ENCODE results near the gene RUNX2.

The RUNX2 gene

GRCh38 chr6:45643126-45643525 lies 315.0 kb downstream of the RUNX2 start:
- DNase-seq (ENCODE audit: low read depth in 2 of 2), result no peak

- no peak for DNase-seq (ENCODE audit: low read depth in 2 of 2)
These were observed 316.6 kb downstream of the RUNX2 start for GRCh38 chr6:45644720-45645119.

GRCh38 chr6:45645302-45645701 lies 317.2 kb downstream of the RUNX2 start:
- no peak for DNase-seq (ENCODE audit: low read depth in 2 of 2)

DNA sequence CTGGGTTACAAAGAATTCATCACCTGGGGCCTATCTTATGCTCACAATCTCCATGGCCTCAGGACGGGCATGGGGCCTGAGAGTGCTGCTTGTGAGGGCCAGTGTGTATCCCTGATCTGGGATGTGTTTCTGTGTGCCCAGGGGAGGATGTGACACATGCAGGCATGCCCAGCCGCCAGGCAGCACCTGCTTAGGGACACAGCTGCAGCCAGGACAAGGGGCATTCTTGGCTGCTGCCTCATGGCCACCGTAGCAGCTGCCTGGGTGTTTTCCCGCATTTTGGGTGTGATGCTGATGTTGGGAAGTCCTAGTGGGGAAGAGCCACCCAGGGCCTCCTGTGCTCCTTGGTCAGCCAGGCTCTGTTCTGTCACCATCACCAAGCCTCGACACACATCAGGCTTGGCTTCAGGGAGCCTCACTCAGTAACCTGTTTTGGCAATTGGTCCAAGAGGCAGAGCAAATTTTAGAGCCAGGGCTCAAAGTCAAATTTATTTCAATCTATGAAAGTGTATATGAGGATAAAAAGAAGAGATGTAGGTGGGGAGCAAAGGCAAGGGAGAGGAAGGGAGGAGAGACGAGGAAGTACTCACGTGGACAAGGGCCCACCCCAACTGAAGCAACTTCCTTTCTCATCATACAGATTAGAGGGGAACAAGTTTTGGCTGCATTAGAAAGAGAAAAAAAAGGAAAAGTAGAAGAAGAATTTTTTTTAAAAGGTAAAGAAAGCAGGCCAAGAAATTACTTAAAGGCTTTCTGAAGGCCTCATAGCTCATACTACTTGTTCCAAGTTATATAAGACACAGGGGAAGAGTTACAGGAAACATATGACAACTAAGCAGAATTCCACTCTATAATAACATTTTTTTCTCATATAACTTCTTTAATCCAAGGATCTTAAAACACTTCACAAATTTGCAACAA lies 319.5 kb downstream of the RUNX2 start:
- DNase-seq (ENCODE audit: low read depth in 2 of 2), result no peak

- no peak for DNase-seq (ENCODE audit: low read depth in 2 of 2)
These were observed 320.1 kb downstream of the RUNX2 start for GRCh38 chr6:45648262-45648620.

- DNase-seq (ENCODE audit: low read depth in 2 of 2), result no peak
These were observed 322.5 kb downstream of the RUNX2 start for GRCh38 chr6:45650524-45651135.

- DNase-seq (ENCODE audit: low read depth in 2 of 2), result no peak
These were observed 323.2 kb downstream of the RUNX2 start for GRCh38 chr6:45651301-45651700.

DNA sequence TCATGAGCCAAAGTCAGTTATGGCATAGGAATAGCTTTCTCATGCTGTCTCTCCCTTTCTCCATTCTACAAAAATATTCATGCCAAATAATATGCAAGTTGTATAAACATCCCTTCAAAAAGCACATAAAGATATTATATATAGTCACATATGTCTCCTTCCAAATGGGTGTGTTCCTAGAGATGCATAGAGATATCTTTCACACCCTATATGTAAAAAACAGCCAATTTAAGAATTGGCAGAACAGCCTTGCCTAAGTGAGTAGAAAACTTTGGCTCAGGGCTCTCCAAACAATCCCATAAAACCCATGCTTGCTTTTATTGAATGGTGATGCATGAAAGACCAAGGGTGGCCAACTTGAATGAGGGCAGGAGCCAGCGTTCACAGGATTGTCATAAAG lies 324.3 kb downstream of the RUNX2 start:
- no peak for DNase-seq (ENCODE audit: low read depth in 2 of 2)

DNA sequence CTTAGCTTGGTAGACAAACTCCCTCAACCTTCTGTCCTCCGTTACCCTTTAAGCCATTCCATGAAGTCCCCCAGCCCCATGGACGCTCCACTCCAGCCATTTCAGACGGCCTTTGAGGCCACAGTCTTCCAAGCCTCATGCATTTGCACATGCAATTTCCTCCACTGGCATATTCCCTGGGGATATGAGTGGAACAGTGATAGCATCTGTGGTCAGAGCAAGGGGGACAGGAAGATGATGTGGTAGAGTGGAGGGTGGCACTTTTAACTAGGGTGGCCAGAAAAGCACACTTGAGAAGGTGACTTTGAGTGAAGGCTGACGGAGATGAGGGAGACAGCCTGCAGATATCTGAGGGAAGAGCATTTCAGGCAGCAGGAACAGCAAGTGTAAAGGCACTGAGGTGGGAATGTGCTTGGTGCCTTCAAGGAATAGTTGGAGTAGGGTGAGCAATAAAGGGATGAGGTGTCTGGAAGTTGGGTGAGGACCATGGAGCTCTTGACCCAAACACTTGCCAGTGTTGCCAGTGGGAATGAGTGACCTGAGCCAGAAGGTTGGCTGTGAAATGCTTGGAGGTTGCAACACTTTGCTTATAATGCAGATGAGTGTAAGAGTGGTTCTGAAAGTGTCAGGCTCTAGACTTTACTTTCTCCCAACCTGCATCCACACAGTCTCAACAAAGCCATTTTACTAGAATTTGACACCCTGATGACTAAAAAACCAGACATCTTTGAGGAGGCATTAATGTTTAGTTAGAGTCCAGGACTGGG lies 325.2 kb downstream of the RUNX2 start:
- DNase-seq (ENCODE audit: low read depth in 2 of 2), result no peak

- DNase-seq (ENCODE audit: low read depth in 2 of 2), result no peak
These were observed 326.5 kb downstream of the RUNX2 start for GRCh38 chr6:45654673-45655072.

DNA sequence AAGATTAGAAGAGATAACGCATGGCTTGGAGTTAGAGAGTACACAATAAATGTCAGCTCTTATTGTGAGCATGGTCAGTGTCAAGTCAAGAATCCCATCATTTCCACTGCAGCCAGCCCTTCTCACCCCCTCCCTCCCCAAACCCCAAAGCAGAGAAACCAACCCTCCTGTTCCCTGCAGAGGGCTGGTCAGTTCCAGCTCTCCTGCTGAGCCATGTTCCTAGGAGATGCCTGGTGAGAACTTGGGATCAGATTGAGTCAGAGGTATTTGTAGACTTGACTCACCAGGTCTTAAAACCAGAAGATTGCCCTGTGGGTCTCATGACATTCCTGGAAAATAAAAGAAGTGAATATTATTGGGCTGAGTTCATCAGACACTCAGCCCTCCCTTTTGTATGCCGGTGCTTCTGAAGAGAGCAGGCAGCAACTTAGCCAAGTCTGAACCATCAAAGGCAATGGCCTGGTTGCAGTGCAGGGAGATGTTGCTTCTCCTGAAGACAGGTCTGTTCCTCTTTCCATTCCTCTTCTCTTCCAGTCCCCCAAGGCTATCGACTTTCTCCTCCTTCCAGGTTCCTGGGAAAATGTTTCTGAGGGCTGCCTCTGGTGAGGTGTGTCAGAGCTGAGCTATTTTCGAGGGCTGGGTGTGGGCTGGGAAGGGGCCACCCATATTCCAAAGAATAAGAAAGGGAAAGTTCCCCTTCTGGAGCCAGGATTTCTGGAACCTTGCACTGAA lies 327.8 kb downstream of the RUNX2 start:
- no peak for DNase-seq (ENCODE audit: low read depth in 2 of 2)

- DNase-seq (ENCODE audit: low read depth in 2 of 2), result no peak
These were observed 329.1 kb downstream of the RUNX2 start for GRCh38 chr6:45657226-45657625.

DNA sequence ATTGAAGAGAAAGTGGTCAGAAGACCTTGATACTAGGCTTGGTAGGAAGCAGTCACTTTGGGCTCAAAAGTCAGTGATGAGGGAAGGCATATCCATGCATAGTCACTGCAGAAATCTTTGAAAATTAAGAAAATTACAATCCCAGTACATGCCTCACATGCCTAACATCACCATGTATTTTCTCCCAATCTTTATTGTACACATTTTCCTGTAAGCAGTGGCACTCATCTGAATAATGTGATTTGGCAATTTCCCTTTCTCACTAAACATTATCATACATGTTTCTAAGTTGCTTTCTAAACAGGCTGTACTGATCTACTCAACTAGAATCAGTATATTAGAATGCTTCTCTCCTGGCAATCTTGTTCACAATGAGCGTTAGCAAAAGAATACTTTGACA lies 330.3 kb downstream of the RUNX2 start:
- DNase-seq (ENCODE audit: low read depth in 2 of 2), result no peak

DNA sequence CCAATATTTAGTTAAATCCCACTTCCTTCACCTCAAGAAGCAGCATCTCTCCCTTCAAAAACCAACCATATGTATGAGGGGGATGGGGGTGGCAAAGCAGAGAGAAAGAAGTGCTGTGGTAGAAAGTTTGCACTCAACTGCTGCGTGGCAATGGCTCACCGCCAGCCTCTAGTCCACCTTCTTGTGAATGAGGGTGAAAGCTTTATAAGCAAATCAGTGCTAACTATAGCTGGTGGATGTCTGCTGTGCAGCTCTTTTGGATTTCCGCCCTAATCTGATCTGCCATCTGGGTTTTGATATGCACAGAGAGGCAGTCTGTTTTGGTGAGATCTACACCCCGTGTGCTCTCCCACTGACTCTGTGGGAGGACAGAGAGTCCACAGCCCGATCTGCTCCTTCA lies 330.8 kb downstream of the RUNX2 start:
- no peak for DNase-seq (ENCODE audit: low read depth in 2 of 2)

DNA sequence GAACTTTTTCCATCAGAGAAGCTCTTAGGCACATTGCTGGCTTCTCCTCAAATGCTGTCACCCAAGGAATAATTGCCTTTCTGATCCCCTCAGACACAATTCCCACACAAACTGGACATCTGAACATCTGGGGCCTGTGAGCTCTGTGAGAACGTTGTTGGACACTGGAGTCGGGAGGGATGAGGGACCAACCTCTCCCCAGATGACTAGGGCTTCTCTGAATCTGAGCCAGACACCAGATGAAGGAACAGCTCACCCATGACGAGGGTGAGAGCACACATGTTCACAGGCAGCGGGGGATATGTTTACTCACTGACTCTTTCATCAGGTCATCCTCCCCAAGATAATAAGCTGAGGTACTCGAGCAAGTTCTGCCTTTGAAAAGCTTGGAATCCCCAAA lies 333.5 kb downstream of the RUNX2 start:
- DNase-seq (ENCODE audit: low read depth in 2 of 2), result no peak

DNA sequence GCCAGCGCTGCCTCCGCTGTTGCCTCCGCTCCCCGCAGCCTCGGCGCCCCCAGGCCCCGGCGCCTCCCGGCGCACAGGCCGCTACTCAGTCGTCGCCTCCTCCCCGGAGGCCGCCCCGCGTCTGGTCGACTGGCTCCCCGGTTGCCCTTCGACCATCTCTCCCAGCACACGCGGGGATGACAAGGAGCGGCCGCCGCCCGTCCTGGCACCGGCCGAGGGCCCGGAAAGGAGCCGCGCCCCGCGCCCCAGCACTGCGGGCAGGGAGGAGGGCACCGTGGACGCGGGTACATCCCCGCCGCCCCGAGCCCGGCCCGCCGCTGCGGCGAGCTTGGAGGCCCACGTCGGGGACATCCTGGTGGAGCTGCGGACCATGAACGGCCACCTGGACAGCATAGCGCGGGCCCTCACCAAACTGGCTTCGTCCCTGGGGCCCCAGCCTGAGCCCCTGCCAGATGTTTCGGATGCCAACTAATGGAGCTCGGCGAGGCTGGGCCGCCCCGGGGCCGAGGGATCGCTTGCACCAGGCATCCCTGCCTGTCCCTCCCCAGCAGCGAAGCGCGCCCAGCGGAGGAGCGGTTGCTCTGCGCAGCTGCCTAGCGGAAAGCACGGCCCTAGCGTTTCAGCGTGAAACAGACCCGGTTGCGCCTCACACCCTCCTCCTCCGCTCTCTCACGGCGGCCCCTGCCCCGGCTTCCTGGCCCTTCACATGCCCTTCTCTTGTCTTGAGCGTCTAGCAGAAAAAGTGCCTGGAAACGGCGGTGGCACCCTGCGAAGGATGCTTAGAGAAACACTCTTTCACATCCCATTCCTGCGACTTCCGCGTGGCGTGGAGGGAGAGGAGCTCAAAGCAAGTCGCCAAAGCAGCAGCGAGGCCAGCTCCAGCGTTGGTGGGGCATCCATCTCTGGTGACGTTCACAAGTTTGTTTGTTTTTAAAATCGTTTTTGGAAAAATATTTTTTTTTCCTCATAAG lies 335.4 kb downstream of the RUNX2 start:
- peak; percentile 21 to 40 for DNase-seq (ENCODE audit: low read depth in 2 of 2)

DNA sequence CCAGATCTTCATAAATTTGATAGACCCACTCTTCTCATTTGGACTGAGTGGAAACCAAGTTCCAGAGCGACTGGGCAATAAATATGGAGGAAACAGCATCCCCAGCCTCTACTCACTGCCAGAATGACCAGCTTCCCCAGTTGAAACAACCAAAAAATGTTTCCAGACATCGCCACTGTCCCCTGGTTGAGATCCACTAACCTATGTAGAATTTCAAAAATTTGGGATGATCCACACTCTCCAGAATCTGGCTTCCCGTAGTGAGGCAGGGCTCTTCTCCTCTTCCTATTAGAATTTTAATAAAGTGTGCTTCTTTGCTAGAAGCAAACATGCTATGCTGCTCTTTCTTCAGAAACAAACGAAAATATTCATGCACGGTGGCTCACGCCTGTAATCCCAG lies 336.6 kb downstream of the RUNX2 start:
- no peak for DNase-seq (ENCODE audit: low read depth in 2 of 2)

GRCh38 chr6:45665859-45666258 lies 337.7 kb downstream of the RUNX2 start:
- DNase-seq (ENCODE audit: low read depth in 2 of 2), result no peak

GRCh38 chr6:45666846-45667245 lies 338.7 kb downstream of the RUNX2 start:
- DNase-seq (ENCODE audit: low read depth in 2 of 2), result no peak

DNA sequence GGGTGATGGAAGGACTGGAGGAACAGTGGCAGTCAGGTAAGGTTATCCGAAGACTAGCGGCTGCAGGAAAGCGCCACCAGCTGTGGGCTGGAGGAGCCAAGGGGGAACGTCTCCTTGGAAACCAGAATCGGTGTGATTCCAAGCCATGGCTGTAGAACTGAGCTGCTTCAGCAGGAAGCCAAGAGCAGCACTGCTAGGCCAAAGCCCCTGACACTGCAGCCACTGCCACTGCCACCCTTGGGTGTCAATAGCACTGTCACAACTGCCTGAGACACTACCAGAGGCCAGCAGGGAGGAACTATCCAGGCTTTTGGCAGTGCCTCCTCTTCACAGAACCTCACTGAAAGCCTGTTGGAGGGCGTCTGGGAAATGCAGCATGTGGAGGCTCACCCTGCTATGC lies 339.2 kb downstream of the RUNX2 start:
- DNase-seq (ENCODE audit: low read depth in 2 of 2), result no peak

DNA sequence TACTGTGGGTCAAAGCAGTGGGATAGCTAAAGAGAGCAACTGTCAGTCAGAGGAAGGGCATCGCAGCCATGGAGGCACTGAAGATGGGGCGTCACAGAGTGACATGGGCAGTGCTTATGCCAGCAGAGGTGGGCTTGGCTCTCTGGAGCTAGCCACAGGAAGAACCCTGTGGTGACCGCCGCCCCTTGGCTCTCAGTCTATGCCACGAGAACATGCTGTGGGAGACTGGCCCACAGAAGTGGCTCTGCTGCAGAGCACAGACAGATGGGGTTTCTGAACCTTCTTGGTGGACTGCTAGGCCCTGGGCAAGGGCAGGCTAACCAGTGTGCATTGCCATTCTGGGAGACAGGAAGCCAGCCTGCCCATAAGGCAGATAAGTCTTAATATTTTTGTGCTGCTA lies 339.6 kb downstream of the RUNX2 start:
- DNase-seq (ENCODE audit: low read depth in 2 of 2), result no peak
